B cell (primary cell): ENCODE measurements around the gene NEU2. TPM values are rescaled to one million over a fixed set of nuclear protein-coding genes. Genes with fewer than 3 reads are reported as not detected.

Experiments
- ATAC-seq: fragments of 200-7000 bp; cut with Tn5 transposase; one replicate; pipeline ENCODE4 v1.10.0; 2021; ENCODE audit warnings: low read depth, mild to moderate bottlenecking, moderate number of reproducible peaks, moderate library complexity
- CTCF ChIA-PET: fragments of 350-600 bp; sonication (Branson Sonifier 250); formaldehyde crosslinking; loops from one replicate; lab custom pipeline; 2021; ENCODE audit warnings: antibody characterized with exemption, inconsistent platforms; lab: Charles Lee
- POLR2A ChIA-PET: fragments of 350-600 bp; sonication (Branson Sonifier 250); formaldehyde crosslinking; loops from one replicate; lab custom pipeline; 2021; ENCODE audit warnings: antibody characterized with exemption; lab: Charles Lee
- DNase-seq: peaks from one replicate; pipeline ENCODE4 v3.0.0; 2013
- H2AFZ ChIP-seq: 2 replicates; pipeline ENCODE4 v1.6.1; 2012; ENCODE audit warnings: mild to moderate bottlenecking, low read depth, low read length; ENCODE audit not compliant: insufficient read depth, poor library complexity, severe bottlenecking
- H3K27ac ChIP-seq, 2 donors: 1 replicate in 1 of 2; 2 replicates in 1 of 2; pipeline ENCODE4 v1.5.1; 2012 to 2013; ENCODE audit warnings: low read length in 2 of 2, mild to moderate bottlenecking in 2 of 2, moderate library complexity in 1 of 2
- H3K27me3 ChIP-seq, 4 experiments: fragments of 200-600 bp in 1 of 4; sonication (generic) in 1 of 4; replicated peaks in 1 of 4; 1 replicate in 2 of 4; 2 replicates in 2 of 4; pipeline versions ENCODE4 v1.6.1 to v1.7.0; 2013 to 2016; ENCODE audit warnings: low read length in 3 of 4, mild to moderate bottlenecking in 2 of 4, mixed read lengths in 1 of 4, moderate library complexity in 1 of 4; ENCODE audit not compliant: insufficient read depth in 4 of 4, control insufficient read depth in 3 of 4; ENCODE audit errors: control extremely low read depth in 1 of 4
- H3K36me3 ChIP-seq, 2 experiments: replicated peaks in 1 of 2; 1 replicate in 1 of 2; 2 replicates in 1 of 2; pipeline versions ENCODE4 v1.6.1 to v1.7.1; 2013; ENCODE audit warnings: low read length in 1 of 2; ENCODE audit not compliant: insufficient read depth in 2 of 2, control insufficient read depth in 1 of 2; ENCODE audit errors: control extremely low read depth in 1 of 2, extremely low read depth in 1 of 2
- H3K4me1 ChIP-seq, 2 donors: fragments of 200-600 bp in 1 of 2; sonication (generic) in 1 of 2; 1 replicate in 1 of 2; 2 replicates in 1 of 2; pipeline versions ENCODE4 v1.5.1 to v1.6.1; 2013 to 2017; ENCODE audit warnings: low read length in 2 of 2; ENCODE audit not compliant: control insufficient read depth in 2 of 2, insufficient read depth in 2 of 2
- H3K4me2 ChIP-seq: replicated peaks from 2 replicates; pipeline ENCODE3; 2012; ENCODE audit warnings: mild to moderate bottlenecking, low read depth, low read length; ENCODE audit not compliant: poor library complexity, severe bottlenecking
- H3K4me3 ChIP-seq, 5 experiments: fragments of 200-600 bp in 1 of 5; sonication (generic) in 1 of 5; 1 replicate in 3 of 5; 2 replicates in 2 of 5; pipeline versions ENCODE4 v1.5.1 to v1.7.0; 2011 to 2016; ENCODE audit warnings: low read length in 4 of 5, mild to moderate bottlenecking in 4 of 5, low read depth in 2 of 5, control low read depth in 1 of 5, moderate library complexity in 1 of 5; ENCODE audit not compliant: insufficient read depth in 1 of 5; ENCODE audit errors: control extremely low read depth in 1 of 5, extremely low read depth in 1 of 5
- H3K79me2 ChIP-seq: fragments of 200-600 bp; sonication (generic); one replicate; pipeline ENCODE4 v1.6.0; 2016; ENCODE audit warnings: low read length; ENCODE audit not compliant: control insufficient read depth, insufficient read depth
- H3K9ac ChIP-seq: fragments of 200-600 bp; sonication (generic); 2 replicates; pipeline ENCODE4 v1.6.1; 2017; ENCODE audit warnings: mild to moderate bottlenecking, low read length, moderate library complexity
- H3K9me3 ChIP-seq, 3 donors: one replicate each; pipeline versions ENCODE4 v1.6.1 to v1.7.1; 2013; ENCODE audit warnings: low read length in 2 of 3; ENCODE audit not compliant: control insufficient read depth in 2 of 3, insufficient read depth in 1 of 3; ENCODE audit errors: control extremely low read depth in 1 of 3
- H4K20me1 ChIP-seq: 2 replicates; pipeline ENCODE4 v1.6.0; 2012; ENCODE audit warnings: mild to moderate bottlenecking, low read length; ENCODE audit not compliant: insufficient read depth, control insufficient read depth, poor library complexity, severe bottlenecking
- H3K27ac Mint-ChIP-seq: one replicate; pipeline ENCODE4 v1.8.0; 2021; ENCODE audit warnings: mixed read lengths
- H3K27me3 Mint-ChIP-seq: one replicate; pipeline ENCODE4 v1.8.0; 2021; ENCODE audit warnings: mixed read lengths
- H3K4me1 Mint-ChIP-seq: one replicate; pipeline ENCODE4 v1.8.0; 2021; ENCODE audit warnings: mixed read lengths
- H3K4me3 Mint-ChIP-seq: one replicate; pipeline ENCODE4 v1.8.0; 2021; ENCODE audit warnings: mixed read lengths
- H3K9me3 Mint-ChIP-seq: one replicate; pipeline ENCODE4 v1.8.0; 2022; ENCODE audit warnings: mixed read lengths; ENCODE audit not compliant: insufficient read depth
- EZH2 ChIP-seq: IDR thresholded peaks from 2 replicates; pipeline ENCODE4 v1.6.1; 2012; ENCODE audit warnings: borderline replicate concordance, low read depth, mild to moderate bottlenecking, moderate library complexity, low read length; ENCODE audit not compliant: insufficient read depth, poor library complexity, severe bottlenecking
- WGBS: methylation state at CpG from one replicate; pipeline ENCODE4 v1.1.5; 2013; ENCODE audit warnings: missing lambda C conversion rate; ENCODE audit not compliant: insufficient coverage; 5-methylcytosine and 5-hydroxymethylcytosine counted together
- intact Hi-C: fragments of 100-400 bp; cut with micrococcal nuclease; formaldehyde crosslinking; loops from one replicate; pipeline ENCODE4 v1.10.0; 2022
- polyA plus RNA-seq: library from polyadenylated mRNA; depleted of rRNA; stranded (reverse); fragments of >200 nt; gene quantifications from 2 replicates; pipeline ENCODE4 v1.2.3, GENCODE V29; 2012
- total RNA-seq, 2 donors: library from RNA; stranded (reverse); fragments of 120-200 nt in 1 of 2; gene quantifications; 1 replicate in 1 of 2; 2 replicates in 1 of 2; pipeline versions ENCODE4 v1.2.3 to v1.2.4, GENCODE V29; 2013 to 2022
- TF ChIP-seq, protein P1 (sequence below): fragments of 200-600 bp; IDR thresholded peaks from one replicate; pipeline ENCODE4 v1.8.0; 2022; ENCODE audit warnings: antibody characterized with exemption, mild to moderate bottlenecking

NEU2 gene
- total and polyA plus RNA-seq, 2 donors (not counting 1 experiment from before 2014, with no cell fraction given) = not detected

DNA sequence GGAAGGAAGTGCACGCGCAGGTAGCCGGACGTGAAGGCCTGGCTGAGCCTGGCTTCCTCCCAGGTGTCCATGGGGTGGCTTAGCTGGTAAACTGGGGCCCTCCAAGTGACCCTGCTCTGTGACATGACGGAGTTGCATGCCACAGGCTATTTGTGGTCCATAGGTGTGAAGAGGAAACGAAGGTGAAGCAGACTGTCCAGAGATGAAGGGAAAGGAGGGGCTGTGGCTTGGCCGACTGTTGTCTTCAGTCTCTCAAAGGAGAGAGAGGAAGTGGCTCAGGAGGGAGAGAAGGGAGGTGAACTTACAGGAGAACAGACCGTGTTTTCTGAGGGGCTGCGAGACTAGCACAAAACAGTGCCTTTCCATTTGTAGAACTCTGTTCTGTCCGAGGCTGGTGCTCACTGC is 47.0 kb downstream of the NEU2 start:
- peak overlapping the region; percentile 43 for H3K9ac ChIP-seq
- DNase-seq (peak; percentile 68), ATAC-seq (peak; percentile 6)
- ChIA-PET CTCF (interaction anchor here (0.9 to 7.9 kb wide), 5 partner anchors 15 to 25 kb away, joined by 3 to 70 read pairs (median 5); partner anchors contain the start of gene INPP5D), POLR2A (interaction anchor here (1.0 to 8.4 kb wide), 4 partner anchors 15 to 45 kb away, joined by 4 to 112 read pairs (median 12); partner anchors contain the start of gene INPP5D)
- intact Hi-C loops = no loop called here
- peak overlapping the region; percentile 88 for H3K27ac ChIP-seq
- WGBS = 6% methylated on average over 8 of the region's 10 CpGs
- no peaks in the 10 kb centered on the region for H3K9me3 ChIP-seq
- H3K79me2 ChIP-seq = peaks cover 94% of the 10 kb centered on the region
- Mint-ChIP-seq H3K9me3 (no peaks in the 10 kb centered on the region), H3K27me3 (no peaks in the 10 kb centered on the region), H3K27ac (peak overlapping the region; percentile 94), H3K4me1 (peaks cover 76% of the 10 kb centered on the region), H3K4me3 (peak overlapping the region; percentile 83)
- TF ChIP-seq EZH2 = no peak
- TF ChIP-seq, protein P1, sequence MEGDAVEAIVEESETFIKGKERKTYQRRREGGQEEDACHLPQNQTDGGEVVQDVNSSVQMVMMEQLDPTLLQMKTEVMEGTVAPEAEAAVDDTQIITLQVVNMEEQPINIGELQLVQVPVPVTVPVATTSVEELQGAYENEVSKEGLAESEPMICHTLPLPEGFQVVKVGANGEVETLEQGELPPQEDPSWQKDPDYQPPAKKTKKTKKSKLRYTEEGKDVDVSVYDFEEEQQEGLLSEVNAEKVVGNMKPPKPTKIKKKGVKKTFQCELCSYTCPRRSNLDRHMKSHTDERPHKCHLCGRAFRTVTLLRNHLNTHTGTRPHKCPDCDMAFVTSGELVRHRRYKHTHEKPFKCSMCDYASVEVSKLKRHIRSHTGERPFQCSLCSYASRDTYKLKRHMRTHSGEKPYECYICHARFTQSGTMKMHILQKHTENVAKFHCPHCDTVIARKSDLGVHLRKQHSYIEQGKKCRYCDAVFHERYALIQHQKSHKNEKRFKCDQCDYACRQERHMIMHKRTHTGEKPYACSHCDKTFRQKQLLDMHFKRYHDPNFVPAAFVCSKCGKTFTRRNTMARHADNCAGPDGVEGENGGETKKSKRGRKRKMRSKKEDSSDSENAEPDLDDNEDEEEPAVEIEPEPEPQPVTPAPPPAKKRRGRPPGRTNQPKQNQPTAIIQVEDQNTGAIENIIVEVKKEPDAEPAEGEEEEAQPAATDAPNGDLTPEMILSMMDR = no peak
- H3K4me3 ChIP-seq = peak overlapping the region in 3 of 5 experiments; percentile 24 to 48 (median 26)
- H3K27me3 ChIP-seq = no peaks in the 10 kb centered on the region
- H2AFZ ChIP-seq = no peak overlapping the region
- H3K4me1 ChIP-seq = peaks cover 96 to 100% of the 10 kb centered on the region in 2 donors
- H3K4me2 ChIP-seq = peak overlapping the region; percentile 72
- peaks cover 0 to 68% of the 10 kb centered on the region in 2 experiments for H3K36me3 ChIP-seq
- peaks cover 5% of the 10 kb centered on the region for H4K20me1 ChIP-seq
